IPS-18c (cell line): ENCODE measurements around the gene HNRNPC.
"Not testable (repeated sequence)": the region's sequence is repeated elsewhere in the genome, so short reads cannot be mapped to it uniquely, and the experiment has no call there.

Experiments
- H3K4me3 ChIP-seq: 2 replicates; pipeline ENCODE4 v1.7.0; 2013; ENCODE audit warnings: low read depth, mild to moderate bottlenecking, low read length, moderate library complexity; ENCODE audit not compliant: insufficient read depth
- H3K9me3 ChIP-seq: one replicate; pipeline ENCODE4 v1.6.1; 2013; ENCODE audit warnings: mild to moderate bottlenecking, low read length, moderate library complexity; ENCODE audit not compliant: control insufficient read depth, insufficient read depth

Gene HNRNPC

DNA sequence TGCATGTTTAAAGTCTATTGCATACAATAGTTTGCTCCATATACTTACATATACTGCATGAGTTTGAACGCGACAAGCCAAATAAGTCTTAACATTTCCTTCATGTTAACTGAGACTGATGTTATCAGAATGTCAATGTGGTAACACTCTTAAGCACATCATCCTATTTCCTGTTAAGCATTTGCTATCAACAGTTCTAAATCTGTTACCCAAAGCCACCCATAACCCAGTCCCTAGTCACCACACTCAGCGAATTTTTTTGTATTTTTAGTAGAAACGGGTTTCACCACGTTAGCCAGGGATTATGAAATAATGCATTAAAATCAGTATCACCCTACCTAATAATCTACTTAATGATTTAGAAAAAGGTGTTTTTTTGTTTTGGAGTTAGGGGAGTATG, 39.4 kb downstream of the HNRNPC start:
- no peak overlapping the region for H3K4me3 ChIP-seq

DNA sequence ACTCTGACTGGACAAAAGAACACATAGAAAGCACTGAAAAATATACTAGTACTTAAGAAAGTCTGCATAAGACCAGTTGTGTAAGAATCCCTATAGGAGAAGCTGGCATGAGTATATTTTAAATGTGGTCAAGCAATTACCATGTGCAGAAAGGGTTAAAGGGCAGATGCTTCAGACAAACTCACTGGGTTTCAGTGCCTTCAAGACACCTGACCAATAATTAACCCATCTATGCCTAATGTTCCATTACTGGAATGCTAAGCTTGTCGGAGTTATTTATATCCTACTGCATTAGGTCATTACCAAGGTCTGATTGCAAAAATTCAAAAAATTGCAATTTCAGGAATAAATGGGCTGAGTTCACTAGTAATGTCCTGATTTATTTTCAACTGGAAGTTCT, 41.3 kb downstream of the HNRNPC start:
- Histone ChIP-seq H3K9me3 (no peaks in the 10 kb centered on the region), H3K4me3 (no peak overlapping the region)

More for the DNA sequence above, 39.4 kb downstream of the HNRNPC start:
- H3K9me3 ChIP-seq = no peaks in the 10 kb centered on the region

DNA sequence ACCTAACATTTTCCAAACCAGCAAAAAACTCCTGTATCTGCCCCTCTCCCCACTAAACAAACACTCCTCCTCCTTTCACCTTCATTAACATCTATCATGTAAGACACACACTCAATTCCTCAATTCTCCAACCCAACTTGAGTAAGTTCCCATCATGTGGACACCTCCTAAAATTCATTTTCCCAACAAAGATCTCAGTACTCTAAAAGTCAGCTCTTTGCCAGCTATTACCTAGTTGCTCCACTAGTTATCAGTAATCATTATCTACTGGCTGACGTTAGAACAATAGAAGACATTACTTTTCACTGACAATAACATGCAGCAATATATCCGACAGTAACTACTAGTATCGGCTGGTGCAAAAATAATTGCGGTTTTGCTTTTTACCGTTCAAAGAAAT, 42.1 kb downstream of the HNRNPC start:
- no peaks in the 10 kb centered on the region for H3K9me3 ChIP-seq
- no peak overlapping the region for H3K4me3 ChIP-seq

DNA sequence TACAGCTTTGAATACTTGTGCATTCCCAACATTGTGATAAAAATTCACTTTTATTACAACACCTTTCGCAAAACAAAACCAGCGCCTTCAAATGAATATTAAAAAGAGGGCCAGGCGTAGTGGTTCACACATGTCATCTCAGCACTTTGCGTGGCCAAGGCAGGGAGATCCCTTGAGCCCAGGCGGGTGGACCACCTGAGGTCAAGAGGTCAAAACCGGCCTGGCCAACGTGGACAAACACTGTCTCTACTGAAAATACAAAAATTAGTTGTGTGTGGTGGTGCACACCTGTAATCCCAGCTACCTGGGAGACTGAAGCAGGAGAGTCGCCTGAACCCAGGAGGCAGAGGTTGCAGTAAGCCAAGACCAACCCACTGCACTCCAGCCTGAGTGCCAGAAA, 42.8 kb downstream of the HNRNPC start:
- Histone ChIP-seq H3K4me3 (no peak overlapping the region), H3K9me3 (no peaks in the 10 kb centered on the region)

DNA sequence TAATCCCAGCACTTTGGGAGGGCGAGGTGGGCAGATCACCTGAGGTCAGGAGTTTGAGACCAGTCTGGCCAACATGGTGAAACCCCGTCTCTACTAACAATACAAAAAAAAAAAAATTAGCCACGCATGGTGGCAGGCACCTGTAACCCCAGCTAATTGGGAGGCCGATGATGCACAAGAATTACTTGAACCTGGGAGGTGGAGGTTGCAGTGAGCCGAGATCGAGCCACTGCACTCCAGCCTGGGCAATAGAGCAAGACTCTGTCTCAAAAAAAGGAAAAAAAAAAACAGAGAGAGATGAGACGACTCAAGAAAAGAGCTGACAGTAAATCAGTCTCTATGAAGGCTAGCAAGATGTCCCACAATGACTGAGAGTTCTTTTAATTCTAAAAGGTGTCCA, 44.1 kb downstream of the HNRNPC start:
- not testable (repeated sequence) for H3K9me3 ChIP-seq, H3K4me3 ChIP-seq

DNA sequence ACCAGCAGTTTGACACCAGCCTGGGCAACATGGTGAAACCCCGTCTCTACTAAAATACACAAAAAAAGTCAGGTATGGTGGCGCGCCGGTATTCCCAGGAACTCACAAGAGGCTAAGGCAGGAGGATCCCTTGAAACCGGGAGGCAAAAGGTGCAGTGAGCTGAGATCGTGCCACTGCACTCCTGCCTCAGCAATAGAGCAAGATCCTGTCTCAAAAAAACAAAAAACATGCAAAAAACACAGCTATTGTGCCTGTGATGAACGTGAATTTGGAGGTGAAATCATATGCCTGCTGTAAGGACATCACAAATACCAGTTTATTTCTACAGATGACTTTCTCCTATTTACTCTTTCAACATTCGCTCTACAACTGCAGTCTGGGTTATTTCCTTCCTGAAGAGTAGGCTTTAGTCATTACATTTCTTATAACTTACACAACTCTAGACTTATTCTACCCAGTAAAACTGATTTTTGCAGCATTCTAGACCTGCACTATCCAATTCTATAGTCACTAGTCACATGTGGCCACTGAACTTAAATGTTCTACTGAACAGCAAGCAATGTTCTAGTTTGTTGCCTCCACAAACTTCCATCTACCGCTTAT, 48.3 kb downstream of the HNRNPC start:
- Histone ChIP-seq H3K9me3 (no peaks in the 10 kb centered on the region), H3K4me3 (no peak overlapping the region)

DNA sequence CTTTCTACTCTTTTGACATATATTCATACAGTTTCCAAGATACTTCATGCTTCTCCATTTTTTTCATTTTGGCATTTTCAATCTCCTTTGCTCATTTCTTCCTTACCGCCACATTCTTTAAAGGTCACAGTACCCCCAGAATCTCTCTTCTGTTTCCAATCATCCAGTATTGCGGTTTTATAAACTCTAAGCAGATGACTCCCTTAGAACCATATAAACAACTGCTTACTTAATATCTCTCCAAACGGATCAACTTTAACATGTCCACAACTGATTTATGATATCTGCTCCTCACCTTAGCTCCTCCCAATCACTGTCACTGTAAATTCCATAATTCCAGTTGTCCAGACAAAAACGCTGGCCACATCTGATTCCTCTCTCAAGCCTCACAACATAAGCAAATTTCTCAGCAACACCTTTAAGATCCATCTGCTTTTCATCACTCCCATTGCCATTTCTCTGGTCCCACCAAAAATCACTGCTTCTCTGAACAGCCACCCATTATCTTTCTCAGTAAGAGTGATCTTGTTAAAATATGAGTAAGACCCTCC, 49.6 kb downstream of the HNRNPC start:
- no peak overlapping the region for H3K4me3 ChIP-seq
- H3K9me3 ChIP-seq = no peaks in the 10 kb centered on the region

DNA sequence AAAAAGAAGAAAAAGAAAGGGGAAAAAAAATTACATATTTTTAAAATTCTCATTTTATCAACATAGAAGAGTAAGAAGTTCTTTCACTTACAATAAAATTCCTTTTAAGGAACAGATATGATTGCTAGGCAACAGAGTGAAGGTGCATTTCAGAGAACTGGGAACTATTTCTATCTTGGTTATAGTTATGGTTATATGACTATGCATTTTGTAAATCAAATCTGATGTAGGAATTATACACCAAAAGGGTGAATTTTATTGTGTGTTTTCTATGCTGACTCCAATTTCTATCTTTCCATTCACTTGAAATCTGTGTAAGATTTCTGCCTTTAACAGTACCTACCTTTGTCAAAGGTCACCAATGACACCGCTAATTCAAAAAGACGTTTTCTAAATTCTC, 50.1 kb downstream of the HNRNPC start:
- no peak overlapping the region for H3K4me3 ChIP-seq
- no peaks in the 10 kb centered on the region for H3K9me3 ChIP-seq

DNA sequence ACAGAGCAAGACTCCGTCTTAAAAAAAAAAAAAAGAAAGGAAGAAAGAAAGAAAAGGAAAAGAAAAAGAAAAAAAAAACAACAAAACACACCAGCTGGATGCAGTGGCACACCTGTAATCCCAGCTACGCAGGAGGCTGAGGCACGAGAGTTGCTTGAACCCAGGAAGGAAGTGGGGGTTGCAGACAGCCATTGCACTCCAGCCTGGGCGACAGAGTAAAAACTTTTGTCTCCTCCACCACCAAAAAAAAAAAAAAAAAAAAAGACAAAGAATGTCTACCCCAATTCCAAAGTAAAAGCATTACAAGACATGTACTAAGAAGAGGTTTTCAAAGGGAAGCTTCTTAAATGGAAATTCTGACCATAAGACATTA, 53.4 kb downstream of the HNRNPC start:
- Histone ChIP-seq H3K4me3 (no peak overlapping the region), H3K9me3 (no peaks in the 10 kb centered on the region)

DNA sequence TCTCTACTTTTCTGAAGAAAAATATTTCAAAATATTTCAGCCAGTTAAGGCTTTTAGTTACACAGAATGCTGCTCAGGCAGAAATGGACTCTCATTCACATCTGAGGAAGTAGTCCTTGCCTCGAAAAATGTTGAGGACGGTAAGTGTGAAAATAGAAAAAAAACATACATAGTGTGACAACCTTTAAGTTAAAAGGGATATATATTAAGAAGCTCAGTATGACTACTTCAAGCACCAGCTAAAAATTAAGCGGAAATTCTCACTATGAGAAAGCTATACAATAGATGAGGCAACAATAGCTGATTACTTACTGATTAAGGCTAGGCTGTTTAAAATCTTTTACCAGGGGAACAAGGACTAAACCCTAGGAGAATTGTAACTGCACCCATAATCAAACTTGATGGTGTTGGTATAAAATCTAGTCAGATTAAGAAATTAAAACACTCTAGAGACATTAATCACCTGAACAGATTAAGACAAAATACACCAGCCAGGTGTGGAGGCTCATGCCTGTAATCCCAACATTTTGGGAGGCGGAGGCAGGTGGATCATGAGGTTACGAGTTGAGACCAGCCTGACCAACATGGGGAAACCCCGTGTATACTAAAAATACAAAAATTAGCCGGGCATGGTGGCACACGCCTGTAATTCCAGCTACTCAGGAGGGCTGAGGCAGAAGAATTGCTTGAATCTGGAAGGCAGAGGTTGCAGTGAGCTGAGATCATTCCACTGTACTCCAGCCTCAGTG, 53.9 kb downstream of the HNRNPC start:
- no peak overlapping the region for H3K4me3 ChIP-seq
- H3K9me3 ChIP-seq = no peaks in the 10 kb centered on the region

DNA sequence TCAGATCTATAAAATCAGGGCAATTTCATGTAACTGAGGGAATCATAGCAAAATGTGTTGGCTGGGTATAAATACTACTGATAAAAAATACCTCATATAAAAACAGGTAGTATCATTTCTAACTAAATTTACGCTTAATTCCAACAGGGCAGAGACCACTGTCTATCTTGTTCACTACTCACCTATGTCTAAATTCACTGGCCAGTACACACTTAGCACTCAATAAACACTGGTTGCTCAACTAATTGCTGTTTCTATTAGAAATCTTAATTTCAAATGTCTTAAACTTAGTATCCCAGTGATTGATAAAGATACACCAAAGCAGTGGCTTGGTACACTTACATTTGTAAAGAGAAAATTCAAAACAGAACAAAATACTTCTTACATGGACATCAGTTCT, 55.6 kb downstream of the HNRNPC start:
- Histone ChIP-seq H3K9me3 (no peaks in the 10 kb centered on the region), H3K4me3 (no peak overlapping the region)

DNA sequence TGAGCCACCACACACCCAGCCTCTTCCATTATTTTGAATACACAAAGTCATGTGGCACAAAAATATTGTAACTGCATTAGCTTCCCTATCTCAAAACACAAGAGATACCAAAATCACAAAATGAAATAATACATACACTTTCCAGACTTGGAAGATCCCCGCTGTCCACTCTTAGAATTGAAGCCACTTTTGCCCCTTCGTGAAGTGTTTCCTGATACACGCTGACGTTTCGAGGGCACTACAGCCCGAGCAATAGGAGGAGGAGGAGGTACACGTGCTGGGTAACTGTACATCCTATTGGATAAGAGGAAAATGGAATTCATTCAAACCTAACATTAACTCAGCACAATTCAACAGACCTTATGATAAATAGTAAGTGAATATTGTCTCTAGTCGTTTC, 56.4 kb downstream of the HNRNPC start:
- not testable (repeated sequence) for H3K4me3 ChIP-seq

DNA sequence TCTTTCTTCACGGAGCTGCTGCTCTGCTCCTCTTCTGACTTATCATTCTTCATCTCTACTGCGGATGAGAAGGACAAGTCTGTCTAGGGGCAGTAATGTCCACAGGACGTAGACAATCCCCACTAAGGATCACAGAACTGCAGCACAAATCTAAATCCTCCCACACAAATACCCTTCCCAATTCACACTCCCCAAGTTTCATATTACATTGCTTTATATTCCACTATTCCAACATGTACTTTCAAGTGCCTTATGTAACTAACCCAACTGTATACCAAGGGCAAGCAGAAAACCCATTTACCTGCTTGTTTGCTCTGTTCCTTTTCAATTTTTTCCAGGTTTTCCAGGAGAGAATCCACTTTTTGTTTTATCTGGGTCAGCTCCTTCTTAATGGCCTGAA, 57.7 kb downstream of the HNRNPC start:
- Histone ChIP-seq H3K4me3 (no peak overlapping the region), H3K9me3 (no peaks in the 10 kb centered on the region)

More for the DNA sequence above, 56.4 kb downstream of the HNRNPC start:
- H3K9me3 ChIP-seq = not testable (repeated sequence)

DNA sequence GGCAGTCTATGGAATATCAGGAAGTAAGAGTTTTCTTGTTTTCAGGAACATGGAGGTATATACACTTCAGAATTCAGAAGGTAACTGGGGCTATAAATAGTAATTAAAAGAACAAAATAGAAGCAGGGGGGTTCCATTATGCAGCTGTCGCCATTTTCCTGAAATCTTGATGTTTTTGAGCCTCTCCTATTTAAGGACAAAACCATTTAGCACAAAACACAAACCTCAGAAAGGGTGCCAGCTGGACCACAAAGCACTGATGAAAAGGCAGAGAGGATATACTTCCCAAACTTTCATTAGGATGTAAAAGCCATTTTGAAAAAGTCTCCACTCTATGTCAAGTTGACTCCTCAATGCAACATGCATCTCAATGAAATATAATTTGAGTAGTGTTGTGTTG, 59.2 kb downstream of the HNRNPC start:
- Histone ChIP-seq H3K4me3 (no peak overlapping the region), H3K9me3 (no peaks in the 10 kb centered on the region)

DNA sequence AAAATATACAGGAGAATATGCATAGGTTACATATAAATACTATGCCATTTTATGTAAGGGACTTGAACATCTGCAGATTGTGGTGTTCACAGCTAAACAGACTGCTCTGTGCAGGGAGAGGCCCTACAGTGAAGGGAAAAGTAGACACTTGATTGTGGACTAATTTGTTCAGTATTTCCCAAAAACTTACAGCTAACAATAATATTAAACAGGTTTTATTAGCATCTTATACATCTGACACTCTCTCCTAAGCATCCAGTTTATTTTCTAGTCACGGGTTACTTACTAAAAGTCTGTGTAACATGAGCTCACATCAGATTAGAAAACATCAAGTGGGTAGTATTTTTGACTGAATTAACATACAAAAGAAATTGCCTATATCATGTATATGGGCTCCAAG, 60.1 kb downstream of the HNRNPC start:
- no peaks in the 10 kb centered on the region for H3K9me3 ChIP-seq

DNA sequence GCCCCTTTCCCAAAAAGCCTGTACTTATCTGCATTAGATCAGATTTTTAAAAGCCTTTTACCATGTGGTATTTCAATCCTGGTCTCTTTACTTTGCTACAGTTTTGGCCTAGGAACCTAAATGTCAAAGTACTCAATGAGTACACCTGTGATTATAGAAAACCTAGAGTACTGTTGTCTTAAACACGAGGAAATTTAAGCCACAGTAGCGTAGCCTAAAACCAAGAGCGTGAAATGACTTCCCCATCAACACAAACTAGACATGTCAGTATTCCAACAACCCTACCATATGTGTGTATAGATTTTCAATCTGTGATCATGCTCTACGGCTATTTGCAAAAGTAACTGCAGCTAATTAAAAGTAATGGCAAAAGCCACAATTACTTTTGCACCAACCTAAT, 60.7 kb downstream of the HNRNPC start:
- Histone ChIP-seq H3K9me3 (no peaks in the 10 kb centered on the region), H3K4me3 (no peak overlapping the region)

More for the DNA sequence above, 60.1 kb downstream of the HNRNPC start:
- no peak overlapping the region for H3K4me3 ChIP-seq

DNA sequence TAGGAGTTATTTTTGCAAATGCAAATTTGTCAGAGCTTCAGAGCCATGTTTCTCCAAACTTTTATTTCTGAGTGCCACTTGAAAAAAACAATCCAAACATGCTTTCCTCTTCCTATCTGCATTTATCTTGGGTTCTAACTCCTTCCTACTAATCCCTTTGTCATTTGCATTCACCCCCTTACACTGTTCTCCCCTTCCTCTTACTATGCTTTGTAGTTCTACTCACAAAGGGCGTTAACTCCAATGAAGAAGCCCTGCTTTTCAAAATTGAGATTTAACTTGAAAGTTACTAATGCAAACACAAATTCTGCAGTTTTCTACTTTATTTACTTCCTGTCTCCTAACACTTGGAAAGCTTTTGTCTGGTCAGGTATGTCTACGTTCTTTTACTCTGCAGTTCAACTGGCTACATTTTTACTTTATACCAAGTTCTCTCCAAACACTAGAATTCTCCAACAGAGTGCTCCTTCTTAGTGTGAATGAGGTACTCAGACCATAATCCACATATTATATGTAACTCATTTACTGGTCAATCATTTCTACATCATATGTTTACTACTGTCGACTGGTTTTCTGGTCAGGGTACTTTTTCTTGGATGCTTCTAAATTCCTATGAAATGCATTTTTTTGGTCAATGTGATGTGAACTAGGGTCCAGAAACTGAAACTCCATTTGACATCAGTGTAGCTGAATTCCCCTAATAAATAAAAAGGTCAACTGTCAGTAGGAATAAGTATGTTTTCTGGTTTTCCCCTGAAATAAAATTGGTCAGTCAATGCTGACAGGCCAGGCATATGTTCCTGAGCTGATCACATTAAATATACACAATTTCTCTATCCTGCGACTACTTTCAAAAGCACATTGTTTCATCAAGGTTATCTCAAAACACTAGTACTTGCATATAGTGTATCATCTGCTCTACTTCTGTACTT, 62.2 kb downstream of the HNRNPC start:
- Histone ChIP-seq H3K4me3 (no peak overlapping the region), H3K9me3 (no peaks in the 10 kb centered on the region)
